Retinal pigment epithelial cell (primary cell): ENCODE results near the gene SERPINA9.

Experiments
- DNase-seq: peaks from one replicate; pipeline ENCODE4 v3.0.0-alpha.2; 2010; ENCODE audit warnings: low read depth
- H3K4me3 ChIP-seq: 2 replicates; pipeline ENCODE4 v1.5.1; 2011; ENCODE audit warnings: mild to moderate bottlenecking, low read length, control low read depth, moderate library complexity
- TF ChIP-seq, protein P1 (sequence below): conservative IDR thresholded peaks from 2 replicates; pipeline ENCODE4 v1.5.1; 2011; ENCODE audit warnings: low read depth, low read length, control low read depth, inconsistent platforms

The SERPINA9 gene

DNA sequence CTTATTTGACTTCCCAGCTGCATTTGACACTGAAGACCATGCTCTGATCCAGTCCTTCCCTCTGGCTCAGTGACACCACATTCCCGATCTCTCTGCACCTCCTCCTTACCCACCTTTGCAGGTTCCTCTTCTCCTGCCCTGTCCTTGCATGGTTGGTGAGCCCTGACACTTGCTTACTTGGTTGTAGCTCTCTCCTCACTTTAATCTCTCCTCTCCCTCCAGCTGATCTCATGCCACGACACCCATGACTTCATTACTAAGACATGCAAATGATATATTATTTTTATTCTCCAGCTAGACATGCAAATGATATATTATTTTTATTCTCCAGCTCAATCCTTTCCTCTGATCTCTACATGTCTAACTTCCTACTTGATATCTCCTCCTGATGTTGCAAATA, at the start of gene SERPINA9:
Gene SERPINA9 (minus strand): TSS at position 175 of the 400 bp plus-strand sequence. CDS start 6,357 bp downstream, outside the sequence.
- H3K4me3 ChIP-seq: no peak within 1 kb of the TSS
- DNase-seq: no peak
- TF ChIP-seq, protein P1, sequence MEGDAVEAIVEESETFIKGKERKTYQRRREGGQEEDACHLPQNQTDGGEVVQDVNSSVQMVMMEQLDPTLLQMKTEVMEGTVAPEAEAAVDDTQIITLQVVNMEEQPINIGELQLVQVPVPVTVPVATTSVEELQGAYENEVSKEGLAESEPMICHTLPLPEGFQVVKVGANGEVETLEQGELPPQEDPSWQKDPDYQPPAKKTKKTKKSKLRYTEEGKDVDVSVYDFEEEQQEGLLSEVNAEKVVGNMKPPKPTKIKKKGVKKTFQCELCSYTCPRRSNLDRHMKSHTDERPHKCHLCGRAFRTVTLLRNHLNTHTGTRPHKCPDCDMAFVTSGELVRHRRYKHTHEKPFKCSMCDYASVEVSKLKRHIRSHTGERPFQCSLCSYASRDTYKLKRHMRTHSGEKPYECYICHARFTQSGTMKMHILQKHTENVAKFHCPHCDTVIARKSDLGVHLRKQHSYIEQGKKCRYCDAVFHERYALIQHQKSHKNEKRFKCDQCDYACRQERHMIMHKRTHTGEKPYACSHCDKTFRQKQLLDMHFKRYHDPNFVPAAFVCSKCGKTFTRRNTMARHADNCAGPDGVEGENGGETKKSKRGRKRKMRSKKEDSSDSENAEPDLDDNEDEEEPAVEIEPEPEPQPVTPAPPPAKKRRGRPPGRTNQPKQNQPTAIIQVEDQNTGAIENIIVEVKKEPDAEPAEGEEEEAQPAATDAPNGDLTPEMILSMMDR: no peak

GRCh38 chr14:94524093-94524492, 48.1 kb upstream of the SERPINA9 start:
- TF ChIP-seq, protein P1: no peak
- DNase-seq: no peak
- H3K4me3 ChIP-seq: no peak overlapping the region

- no peak for DNase-seq
- no peak overlapping the region for H3K4me3 ChIP-seq
- TF ChIP-seq, protein P1: no peak
Observed at GRCh38 chr14:94523265-94523664, 47.3 kb upstream of the SERPINA9 start.

DNA sequence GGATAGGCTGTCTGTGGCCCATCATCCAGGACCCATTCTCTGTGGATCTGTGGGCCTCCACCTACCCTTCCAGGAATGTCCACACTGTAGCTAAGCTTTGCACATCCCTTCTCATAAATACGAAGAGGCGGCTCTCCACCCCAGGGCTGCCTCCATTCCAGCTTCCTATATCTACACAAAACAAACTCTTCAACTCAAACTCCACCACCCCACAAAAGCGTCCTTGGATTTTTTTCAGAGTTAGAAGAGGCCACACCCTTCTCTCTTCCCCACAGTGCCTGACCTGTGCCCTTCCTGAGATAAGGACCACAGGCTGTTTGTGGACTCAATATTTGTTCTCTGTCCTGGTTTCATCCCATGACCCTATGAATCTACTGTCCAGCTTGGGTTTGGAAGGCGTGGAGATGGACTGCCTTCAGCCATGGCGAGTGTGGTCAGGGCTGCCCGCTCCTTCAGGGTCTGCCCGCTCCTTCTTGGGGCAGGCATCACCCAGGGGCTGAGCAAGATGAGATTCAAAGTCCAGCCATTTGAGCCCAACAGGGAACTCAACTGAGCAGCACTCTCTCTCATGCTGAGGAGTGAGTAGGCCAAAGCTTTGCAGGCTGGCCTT, 46.2 kb upstream of the SERPINA9 start:
- TF ChIP-seq, protein P1: no peak
- no peak for DNase-seq
- H3K4me3 ChIP-seq: no peak overlapping the region

GRCh38 chr14:94521375-94522114, 45.5 kb upstream of the SERPINA9 start:
- DNase-seq: no peak
- no peak overlapping the region for H3K4me3 ChIP-seq
- TF ChIP-seq, protein P1: no peak

DNA sequence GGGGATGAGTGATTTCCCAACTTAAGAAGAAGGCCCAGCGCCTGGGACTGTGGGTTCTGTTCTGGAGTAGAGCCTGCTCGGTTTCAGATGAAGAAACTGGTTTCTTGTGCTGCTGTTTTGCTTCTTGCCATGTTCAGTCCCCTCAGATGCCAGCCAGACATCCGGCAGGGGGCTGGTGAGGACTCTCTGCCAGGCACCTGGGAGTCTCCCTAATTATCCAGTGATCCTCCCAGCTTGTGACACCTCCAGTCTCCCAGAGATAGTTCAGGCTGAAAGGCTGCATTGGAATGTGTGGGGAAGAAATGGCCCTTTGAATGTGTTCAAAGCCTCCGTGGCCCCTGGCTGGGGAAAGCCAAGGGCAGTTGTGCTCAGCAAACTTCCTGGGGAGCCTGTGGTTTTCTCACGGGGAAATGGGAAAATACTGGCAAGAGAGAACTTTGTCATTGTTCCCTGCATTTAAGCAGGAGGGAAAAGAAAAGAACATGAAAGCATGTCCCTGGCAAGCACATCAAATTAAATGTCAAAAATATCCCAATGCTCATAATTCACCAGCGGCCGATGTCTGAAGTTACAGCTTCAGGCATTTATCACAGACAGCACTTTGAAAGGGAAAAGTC, 41.8 kb upstream of the SERPINA9 start:
- H3K4me3 ChIP-seq: no peak overlapping the region
- TF ChIP-seq, protein P1: no peak
- no peak for DNase-seq

- DNase-seq: no peak
- TF ChIP-seq, protein P1: no peak
- H3K4me3 ChIP-seq: no peak overlapping the region
Observed at GRCh38 chr14:94517248-94517640, 41.2 kb upstream of the SERPINA9 start.
